HG02759 (cell line): Measurements from ENCODE around the gene UCP3.

Source experiments
- ATAC-seq: cut with Tn5 transposase; IDR thresholded peaks from one replicate; pipeline ENCODE4 v1.9.1; 2021; ENCODE audit warnings: mild to moderate bottlenecking, moderate library complexity; ENCODE audit not compliant: unreplicated experiment

The UCP3 gene

GRCh38 chr11:73980001-73980961, 28.6 kb downstream of the UCP3 start:
- peak; percentile 53 for ATAC-seq

DNA sequence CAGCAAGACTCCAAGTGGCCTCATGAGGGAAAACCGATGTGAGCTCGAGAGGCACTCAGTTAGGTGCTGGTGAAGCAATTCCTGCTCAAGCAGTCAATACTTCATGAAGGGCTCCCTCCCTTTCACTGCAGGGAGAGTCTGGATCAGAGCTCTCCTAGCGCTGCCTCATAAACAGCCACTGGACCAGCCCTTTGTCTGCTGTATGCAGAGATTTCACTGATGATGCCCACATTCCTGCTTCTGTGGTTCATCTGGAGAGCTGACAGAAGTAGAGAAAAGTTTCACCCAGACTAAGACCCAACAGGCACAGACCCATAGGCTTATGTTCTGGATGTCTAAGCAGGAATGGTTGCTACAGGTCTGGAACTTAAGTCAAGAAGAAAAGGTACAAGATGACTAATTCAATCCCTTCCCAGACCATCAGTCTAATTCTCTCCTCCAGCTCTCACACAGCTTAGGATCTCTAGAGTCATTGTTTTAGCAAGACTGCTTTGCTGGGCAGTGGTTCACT, 30.3 kb downstream of the UCP3 start:
- ATAC-seq, result no peak

DNA sequence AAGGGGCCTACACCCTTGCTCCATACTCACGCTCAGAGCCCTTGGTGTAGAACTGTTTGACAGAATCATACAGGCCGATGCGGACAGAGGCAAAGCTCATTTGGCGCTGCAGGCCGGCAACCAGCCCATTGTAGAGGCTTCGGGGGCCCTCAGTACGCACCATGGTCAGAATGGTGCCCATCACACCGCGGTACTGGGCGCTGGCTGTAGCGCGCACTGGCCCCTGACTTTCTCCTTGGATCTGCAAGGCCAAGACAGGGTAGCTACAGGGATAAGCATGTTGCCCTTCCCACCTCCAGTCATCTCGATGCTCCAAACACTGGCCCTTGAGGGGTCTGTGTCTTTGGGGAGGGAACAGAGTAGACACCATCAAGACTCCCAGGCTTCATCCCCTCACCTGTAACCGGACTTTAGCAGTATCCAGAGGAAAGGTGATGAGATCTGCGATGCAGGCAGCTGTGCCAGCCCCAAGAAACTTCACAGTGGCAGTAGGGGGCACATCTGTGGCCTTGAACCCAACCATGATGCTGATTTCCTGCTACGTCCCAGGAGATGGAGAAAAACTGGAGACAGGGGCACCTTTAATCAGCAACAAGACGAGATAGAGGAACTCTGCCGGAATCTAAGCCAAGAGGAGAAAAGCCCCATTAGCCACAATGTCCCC, 30.9 kb downstream of the UCP3 start:
- ATAC-seq, result no peak

GRCh38 chr11:73976451-73977151, 32.3 kb downstream of the UCP3 start:
- ATAC-seq, result no peak

DNA sequence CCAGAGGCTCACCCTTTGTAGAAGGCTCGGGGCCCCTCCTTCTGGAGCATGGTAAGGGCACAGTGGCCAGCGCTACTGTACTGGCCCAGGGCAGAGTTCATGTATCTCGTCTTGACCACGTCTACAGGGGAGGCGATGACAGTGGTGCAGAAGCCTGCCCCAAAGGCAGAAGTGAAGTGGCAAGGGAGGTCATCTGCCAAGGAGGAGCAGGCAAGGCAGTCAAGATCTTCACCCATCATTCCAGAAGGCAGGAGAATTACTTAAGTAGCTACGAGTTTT, 33.5 kb downstream of the UCP3 start:
- no peak for ATAC-seq

- no peak for ATAC-seq
These were observed 34.0 kb downstream of the UCP3 start for GRCh38 chr11:73974604-73975478.

DNA sequence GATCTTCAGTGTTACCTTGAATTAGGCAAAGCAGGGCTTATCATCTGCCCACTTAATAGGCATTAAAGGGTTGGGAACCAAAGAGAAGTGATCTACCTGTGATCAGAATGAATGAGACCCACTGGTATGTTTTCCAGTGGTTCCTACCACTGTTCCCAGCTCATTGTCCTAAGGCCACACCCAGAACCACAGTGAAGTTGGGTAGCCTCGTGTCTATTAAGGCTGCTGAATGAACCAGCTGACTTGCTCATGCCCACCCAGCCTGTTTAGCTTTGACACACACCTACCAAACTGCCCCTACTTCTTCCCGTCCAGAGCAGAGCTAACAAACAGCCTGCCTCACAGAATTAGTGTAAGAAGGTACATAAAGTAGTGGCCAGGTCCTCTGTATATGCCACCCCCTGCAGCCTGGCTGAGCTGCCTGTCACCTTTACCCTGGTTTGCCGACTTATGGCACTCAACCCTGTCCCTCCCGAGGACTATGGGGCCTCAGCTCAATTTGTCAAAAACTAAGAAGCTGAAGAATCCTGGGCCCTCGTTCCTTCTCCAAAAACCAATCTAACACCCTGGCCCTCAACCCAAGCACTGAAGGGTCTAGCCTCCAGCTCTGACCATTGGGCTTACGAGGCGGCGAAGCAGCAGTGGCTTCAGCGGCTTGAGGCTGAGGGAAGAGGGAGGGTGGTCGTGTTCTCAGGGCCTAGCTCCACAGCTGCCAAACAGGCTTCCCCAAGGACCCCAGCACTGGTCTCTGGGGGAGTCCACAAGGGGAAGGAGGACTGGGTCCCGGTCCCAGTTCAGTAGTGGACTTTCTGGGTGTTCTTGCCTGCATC, 36.0 kb downstream of the UCP3 start:
- ATAC-seq, result no peak

DNA sequence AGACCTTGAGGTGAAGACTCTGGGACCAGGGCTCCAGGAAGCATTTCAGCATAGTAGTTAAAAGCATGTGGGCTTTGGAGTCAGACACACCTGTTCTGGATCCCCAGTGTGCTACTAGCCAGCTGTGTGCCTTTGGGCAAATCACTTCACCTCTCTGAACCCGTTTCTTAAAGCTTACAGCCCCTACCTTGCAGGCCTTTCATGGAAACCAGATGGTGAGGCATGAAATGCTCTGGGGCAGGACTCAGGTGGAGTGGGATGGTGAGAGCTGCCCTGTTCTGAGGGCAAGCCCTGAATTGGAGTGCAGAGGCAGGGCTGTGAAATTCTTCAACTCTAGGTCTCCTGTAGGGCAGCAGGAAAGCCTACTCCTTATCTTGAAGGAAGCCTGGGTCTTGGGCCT, 36.7 kb downstream of the UCP3 start:
- ATAC-seq, result no peak

GRCh38 chr11:73971175-73971719, 37.6 kb downstream of the UCP3 start:
- ATAC-seq, result no peak

DNA sequence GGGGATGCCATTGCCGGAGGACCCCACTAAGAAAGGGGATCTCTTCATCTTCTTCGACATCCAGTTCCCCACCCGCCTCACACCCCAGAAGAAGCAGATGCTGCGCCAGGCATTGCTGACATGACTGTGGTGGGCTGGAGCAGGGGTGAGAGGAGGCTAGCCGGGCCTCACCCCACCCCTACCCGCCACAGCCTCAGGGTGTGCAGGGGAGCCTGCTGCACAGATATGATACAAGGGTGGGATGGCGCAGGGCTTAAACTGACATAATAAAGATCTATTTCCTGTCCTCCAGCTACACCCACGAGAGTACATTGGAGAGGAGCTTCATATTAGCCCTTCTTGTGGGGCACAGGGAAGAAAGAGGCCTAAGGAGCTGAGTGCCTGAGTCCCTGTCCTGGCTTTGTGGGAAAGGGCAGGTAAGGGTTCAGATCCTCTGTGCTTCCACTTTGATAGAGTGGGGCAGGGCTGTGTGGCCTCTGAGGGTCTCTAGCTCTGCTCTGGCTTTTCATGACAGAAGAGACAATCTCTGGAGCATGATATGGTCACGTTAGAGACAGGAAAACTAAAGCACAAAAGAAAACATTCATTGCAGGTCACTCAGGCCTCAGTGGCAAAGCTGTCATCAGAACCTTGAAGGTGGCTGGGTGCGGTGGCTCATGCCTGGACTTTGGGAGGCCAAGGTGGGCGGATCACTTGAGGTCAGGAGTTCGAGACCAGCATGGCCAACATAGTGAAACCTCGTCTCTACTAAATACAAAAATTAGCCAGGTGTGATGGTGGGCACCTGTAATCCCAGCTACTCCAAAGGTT, 38.7 kb downstream of the UCP3 start:
- ATAC-seq, result no peak

DNA sequence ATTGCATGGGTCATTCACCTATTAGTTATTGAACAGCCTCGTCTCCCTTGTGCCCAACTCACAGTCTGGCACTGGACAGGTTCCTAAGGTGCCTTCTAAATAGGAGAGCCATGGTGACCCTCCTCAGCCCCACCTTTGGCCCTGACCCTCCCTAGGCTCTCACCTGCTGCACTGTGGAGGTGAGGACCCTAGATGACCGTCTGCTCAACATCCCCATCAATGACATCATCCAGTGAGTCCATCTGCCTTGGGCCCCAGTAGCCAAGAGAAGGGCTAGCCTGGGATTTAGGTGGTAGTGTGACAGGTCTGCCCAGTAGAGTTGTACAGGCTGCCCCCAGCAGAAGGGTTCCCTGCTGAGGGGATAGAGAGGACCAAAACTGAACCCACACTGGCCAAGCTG, 39.8 kb downstream of the UCP3 start:
- no peak for ATAC-seq

DNA sequence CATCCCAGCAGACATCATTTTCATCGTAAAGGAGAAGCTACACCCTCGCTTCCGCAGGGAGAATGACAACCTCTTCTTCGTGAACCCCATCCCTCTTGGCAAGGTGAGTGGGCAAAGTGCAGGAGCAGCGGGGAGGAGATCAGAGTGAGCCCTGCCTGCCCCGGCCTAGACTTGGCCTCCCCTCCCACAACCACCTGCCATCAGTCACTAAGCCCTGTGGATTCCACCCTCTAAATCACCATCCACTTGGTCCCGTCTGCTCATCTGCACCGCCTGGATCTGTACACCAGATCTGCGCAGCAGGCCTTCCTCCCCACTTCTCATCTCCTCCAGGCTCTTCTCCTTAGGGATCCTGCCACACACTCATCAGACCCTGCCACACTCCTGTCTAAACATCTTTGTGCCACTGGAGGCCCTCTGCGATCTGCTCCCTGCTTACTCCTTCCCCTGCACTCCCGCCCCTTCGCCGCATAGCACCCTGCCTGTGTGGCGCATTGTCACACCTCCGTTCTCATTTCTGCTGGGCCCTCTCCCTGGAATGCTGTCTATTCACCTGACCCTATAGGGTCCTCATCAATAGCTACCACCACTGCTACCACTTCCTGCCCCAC, 40.4 kb downstream of the UCP3 start:
- ATAC-seq, result no peak

DNA sequence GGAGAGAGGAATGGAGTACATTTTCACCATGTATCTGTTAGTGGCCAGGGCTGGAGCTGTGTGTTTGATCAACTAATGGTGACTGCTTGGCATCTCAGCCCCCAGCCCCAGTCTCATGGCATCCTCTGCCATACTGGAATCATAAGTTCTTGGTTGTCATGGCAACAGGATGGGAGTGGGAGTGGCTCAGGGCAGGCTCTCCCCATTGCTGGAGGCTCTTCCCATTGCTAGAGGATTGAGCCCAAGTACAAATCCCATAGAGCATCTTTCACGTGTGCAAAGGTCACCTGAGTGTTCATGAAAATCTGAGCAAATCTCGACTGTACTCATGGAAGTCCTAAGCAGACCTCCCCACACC, 43.1 kb downstream of the UCP3 start:
- ATAC-seq, result no peak

DNA sequence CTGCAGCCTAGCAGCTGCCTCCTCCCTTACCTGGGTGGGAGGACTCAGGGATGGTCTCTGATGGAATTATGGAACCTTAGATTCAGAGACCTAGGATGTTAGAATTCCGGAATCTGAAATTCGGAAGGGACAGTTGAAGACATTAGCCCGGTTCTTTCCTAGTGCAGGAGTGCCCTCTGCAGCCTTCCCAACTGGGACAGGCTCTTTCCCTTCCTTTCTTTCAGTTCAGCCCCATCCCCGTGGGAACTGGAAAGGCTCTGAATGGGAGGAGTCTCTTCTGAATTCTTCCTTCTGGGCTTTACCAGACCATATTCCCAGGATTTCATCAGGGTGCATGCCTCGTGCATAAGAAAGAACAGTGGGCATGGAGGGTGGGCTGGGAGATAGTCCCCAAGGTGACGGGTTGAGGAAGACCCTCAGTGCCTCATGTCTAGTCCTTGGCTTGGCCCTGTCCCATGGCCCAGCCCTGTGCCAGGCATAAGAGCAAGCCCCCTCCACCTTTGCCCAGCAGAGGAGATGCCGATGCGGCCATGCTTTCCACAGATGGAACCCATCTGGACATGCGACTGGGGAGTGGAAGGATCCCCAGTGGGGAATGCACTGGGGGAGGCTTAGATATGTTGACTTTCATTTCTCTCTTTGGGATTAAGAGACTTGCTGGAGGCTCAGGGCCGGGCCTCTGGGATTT, 43.7 kb downstream of the UCP3 start:
- no peak for ATAC-seq

DNA sequence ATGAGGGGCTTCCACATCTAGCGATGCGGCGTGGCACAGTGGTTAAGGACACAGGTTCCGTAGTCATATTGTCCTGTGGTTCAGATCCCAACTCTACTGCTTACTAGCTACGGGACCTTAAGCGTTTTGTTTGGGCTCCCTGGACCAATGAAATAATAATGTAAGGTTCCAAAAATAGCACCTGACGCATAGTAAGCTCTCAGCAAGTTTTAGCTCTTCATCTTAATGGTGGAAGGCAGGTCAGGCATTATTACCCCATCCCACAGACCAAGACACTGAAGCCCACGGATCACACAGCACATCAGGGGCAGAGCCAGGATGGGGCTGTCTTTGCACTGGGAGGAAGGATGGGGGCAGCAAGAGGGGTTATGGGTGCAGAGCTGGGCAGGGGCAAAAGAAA, 45.0 kb downstream of the UCP3 start:
- no peak for ATAC-seq

DNA sequence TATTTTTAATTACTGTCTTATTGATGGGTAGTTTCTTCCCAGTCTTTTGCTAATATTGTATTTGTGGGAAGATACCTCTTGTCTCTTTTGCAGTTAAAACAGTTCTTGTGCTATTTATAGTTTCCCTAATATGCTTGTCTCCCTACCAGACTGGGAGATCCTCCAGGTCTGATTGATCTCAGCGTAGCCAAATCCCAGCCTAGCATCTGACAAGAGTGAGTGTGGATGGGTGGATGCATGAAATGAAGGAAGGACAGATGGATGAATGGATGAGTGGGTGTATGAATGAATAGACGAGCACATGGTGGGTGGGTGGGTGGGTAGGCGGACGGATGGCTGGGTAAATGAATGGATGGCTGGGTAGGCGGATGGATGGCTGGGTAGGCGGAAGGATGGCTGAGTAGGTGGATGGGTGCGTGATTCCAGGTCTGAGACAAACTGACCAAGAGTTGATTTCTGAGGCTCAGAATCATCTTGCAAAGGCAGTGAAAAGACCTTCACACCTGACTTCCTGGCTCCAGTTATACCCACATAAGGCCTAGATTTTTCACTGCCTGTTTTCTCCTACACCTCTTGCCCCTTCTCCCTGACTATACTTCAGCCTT, 46.7 kb downstream of the UCP3 start:
- ATAC-seq, result no peak

DNA sequence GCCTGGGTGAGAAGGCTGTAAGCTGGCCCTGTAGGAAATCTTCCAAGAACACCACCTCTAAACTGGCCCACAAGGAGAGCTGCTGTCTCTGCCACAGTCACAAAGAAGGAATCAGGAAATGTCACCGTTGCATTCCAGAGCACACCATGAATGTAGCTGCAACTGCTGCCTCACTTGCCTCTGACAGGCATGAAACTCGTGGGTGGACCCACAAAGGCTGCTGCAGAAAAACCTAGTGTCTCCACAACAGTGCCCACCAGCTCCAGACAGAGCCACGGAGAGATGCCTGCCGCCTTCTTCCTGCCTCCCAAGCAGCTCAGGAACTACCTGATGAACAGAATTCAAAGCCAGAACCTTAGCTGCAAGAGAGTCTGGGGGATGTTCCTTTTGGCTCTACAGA, 47.6 kb downstream of the UCP3 start:
- ATAC-seq, result no peak
